G401 (cell line): ENCODE results near the gene CUBN. TPM values are rescaled to one million over a fixed set of nuclear protein-coding genes. Genes with fewer than 3 reads are reported as not detected.
A peak's percentile ranks its signal among the peaks of the same experiment; 100 is the strongest.
"Not testable (repeated sequence)": the region's sequence is repeated elsewhere in the genome, so short reads cannot be mapped to it uniquely, and the experiment has no call there.

Experiments
- DNase-seq: peaks from one replicate; pipeline ENCODE4 v3.0.0-alpha.2; 2015; ENCODE audit warnings: low spot score
- in situ Hi-C: cut with HindIII; loops from 2 replicates; pipeline ENCODE4 v1.10.0; 2016; ENCODE audit warnings: low sequenced_read_pairs, mixed read lengths
- total RNA-seq: library from RNA; depleted of rRNA; stranded (reverse); fragments of >200 nt; shearing (Covaris generic); gene quantifications from 2 replicates; pipeline ENCODE4 v1.2.3, GENCODE V29; 2014

The CUBN gene
- total RNA-seq, 1 experiment from 2014 or later: 0.07 TPM

- in situ Hi-C loops: no loop called here
- DNase-seq: no peak
Measured at GRCh38 chr10:16866541-16867275, 262.9 kb downstream of the CUBN start.

DNA sequence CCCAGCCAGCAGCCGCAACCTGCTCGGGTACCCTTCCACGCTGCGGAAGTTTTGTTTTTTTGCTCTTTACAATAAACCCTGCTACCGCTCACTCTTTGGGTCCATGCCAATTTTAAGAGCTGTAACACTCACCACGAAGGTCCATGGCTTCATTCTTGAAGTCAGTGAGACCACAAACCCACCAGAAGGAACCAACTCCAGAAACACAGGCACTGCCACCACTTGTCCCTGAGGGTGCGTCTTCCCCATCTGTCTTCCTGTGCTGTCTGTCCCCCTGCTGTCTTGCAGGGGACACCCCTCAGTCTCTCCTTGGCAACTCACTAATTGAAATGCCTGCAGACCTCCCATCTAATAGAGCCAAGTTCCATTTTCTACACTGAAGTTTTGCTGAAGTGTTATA is 263.8 kb downstream of the CUBN start:
- DNase-seq: no peak
- in situ Hi-C loops: no loop called here

GRCh38 chr10:16863766-16864165 is 265.8 kb downstream of the CUBN start:
- no peak for DNase-seq
- in situ Hi-C loops: no loop called here

DNA sequence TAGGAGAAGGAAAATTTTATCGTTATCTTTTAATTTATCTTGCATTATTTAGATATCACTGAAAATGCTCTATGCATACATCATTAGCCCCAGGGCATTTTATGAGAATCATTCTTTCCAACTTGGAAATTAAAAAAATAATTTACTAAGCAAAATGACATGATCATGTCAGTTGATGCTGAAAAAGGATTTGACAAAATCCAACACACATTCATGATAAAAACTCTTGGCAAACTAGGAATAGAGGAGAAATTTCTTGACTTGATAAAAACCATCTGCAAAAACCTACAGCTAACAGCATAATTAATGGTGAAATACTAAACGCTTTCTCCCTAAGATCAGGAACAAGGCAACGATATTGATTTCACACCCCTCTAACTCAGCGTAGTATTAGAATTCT is 272.2 kb downstream of the CUBN start:
- in situ Hi-C loops: no loop called here
- no peak for DNase-seq

- peak; percentile 12 for DNase-seq
- in situ Hi-C loops: no loop called here
Measured at GRCh38 chr10:16856567-16856966, 273.0 kb downstream of the CUBN start.

- DNase-seq: no peak
- in situ Hi-C loops: no loop called here
Measured at GRCh38 chr10:16856092-16856491, 273.5 kb downstream of the CUBN start.

GRCh38 chr10:16854623-16855022 is 275.0 kb downstream of the CUBN start:
- no peak for DNase-seq
- in situ Hi-C loops: no loop called here

DNA sequence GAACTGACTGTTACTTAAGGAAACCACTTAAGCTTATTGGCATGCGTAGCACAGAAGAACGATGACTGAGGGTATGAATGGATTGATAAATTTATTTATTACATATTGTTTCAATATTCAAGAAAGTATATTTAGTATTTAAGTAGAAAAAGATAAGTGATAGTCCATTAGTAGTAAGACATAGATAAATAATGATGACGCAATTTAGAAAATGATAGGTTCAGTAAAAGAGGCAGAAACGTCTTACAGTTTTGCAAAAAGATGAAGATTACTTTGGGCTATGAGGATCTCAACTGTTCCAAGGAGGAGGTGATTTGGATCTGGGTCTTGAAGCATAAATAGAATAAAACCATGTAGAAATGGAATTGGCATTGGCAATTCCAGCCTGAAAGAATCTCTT is 275.8 kb downstream of the CUBN start:
- no peak for DNase-seq
- in situ Hi-C loops: no loop called here

GRCh38 chr10:16853201-16853600 is 276.4 kb downstream of the CUBN start:
- no peak for DNase-seq
- in situ Hi-C loops: no loop called here

- in situ Hi-C loops: no loop called here
- DNase-seq: no peak
Measured at GRCh38 chr10:16852624-16853023, 277.0 kb downstream of the CUBN start.

- DNase-seq: no peak
- in situ Hi-C loops: no loop called here
Measured at GRCh38 chr10:16848562-16849154, 281.0 kb downstream of the CUBN start.

- in situ Hi-C loops: no loop called here
- no peak for DNase-seq
Measured at GRCh38 chr10:16847644-16848043, 282.0 kb downstream of the CUBN start.

DNA sequence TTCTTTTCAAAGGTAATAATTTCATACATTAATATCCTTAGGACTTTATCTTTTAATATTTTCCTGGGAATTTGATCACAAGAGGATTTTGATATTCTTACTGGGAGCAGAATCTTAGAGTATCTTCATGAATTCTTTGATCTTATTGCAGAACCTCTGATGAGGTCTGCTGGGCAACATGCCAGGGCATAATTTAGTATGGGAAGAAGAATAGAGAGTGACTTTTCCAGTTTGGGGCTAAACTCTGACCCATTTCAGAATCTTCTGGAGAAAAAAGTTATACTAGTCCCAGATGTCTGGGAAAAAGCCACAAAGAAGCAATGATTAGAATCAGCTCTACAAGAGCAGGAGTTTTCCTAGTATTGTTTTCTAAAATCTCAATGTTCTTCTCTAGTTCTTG is 284.4 kb downstream of the CUBN start:
- in situ Hi-C loops: no loop called here
- no peak for DNase-seq

GRCh38 chr10:16843252-16843870 is 286.2 kb downstream of the CUBN start:
- in situ Hi-C loops: no loop called here

GRCh38 chr10:16835228-16835627 is 294.4 kb downstream of the CUBN start:
- in situ Hi-C loops: no loop called here
- no peak for DNase-seq

More at GRCh38 chr10:16843252-16843870, 286.2 kb downstream of the CUBN start:
- peak; percentile 78 for DNase-seq

DNA sequence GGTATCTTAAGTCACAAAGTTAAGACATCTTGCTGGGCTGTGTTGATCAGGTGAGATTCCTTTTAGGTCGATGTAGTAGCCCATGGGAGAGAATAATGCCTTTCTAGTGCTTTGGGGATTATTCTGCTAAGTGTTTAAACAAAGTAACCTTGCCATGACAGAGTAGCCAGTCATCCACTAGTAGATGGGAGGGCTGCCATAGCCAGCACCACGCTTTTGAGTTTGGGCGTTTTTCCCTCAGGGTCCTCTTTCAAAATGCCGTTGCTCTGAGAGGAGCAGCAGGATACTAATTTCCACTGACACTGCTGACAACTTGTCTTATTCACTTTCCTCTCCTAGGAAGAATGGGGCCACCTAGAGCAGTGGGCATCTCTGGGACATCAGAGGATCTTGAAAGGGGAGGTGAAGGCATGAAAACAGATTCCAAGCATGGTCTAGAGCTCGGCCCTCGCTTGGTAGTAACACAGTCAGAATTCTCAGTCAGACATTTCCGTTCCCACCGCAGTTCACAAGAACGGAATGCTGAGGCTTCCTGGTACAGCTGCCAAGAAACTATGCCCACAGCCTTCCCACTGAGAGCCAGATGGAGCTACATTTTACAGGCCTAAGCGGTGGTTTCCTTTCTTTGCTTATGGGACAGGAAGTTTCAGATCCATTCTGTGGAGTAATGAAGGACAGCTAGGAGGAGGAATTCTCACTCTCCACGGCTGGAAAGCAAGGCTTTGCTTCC is 297.1 kb downstream of the CUBN start:
- peak; percentile 82 for DNase-seq
- in situ Hi-C loops: no loop called here

- in situ Hi-C loops: no loop called here
- DNase-seq: no peak
Measured at GRCh38 chr10:16828701-16829175, 300.9 kb downstream of the CUBN start.

GRCh38 chr10:16828114-16828568 is 301.5 kb downstream of the CUBN start:
- in situ Hi-C loops: no loop called here

DNA sequence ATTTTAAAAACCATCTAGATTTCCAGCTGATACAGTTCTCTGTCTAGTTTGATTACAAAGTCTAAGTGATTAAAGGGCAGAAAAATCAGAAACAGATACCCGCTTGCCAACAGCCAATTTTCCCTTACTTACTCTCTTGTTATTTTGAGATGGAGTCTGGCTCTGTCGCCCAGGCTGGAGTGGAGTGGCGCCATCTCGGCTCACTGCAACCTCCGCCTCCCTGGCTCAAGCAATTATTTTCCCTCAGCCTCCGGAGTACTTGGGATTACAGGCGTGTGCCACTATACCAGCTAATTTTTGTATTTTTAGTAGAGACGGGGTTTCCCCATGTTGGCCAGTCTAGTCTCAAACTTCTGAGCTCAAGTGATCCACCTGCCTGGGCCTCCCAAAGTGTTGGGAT is 302.1 kb downstream of the CUBN start:
- in situ Hi-C loops: not testable (repeated sequence)

More at GRCh38 chr10:16828114-16828568, 301.5 kb downstream of the CUBN start:
- DNase-seq: peak; percentile 87

More for the DNA sequence above, 302.1 kb downstream of the CUBN start:
- DNase-seq: not testable (repeated sequence)
